Measurements from ENCODE around the gene SAMD11. TPM values are rescaled to one million over a fixed set of nuclear protein-coding genes. Genes with fewer than 3 reads are reported as not detected.

Gene SAMD11
- total and polyA plus RNA-seq, 2 experiments from 2014 or later = 32.2 to 146 TPM

GRCh38 chr1:930633-931138 lies 7.0 kb downstream of the SAMD11 start:
- no peak overlapping the region for H3K27ac ChIP-seq
- no peak for TF ChIP-seq CTCF (IDR thresholded peaks at IDR 0.05; ENCODE audit: low read depth, low read length)
- peaks cover 21% of the 10 kb centered on the region for H3K27me3 ChIP-seq
- DNase-seq (ENCODE audit: low read depth in 1 of 2, low spot score in 1 of 2) = no peak
- H3K4me3 ChIP-seq = no peak overlapping the region
- H3K9me3 ChIP-seq (ENCODE audit: low read depth) = no peaks in the 10 kb centered on the region
- H3K4me1 ChIP-seq (ENCODE audit: low read depth) = peaks cover 7% of the 10 kb centered on the region
- H3K36me3 ChIP-seq = no peaks in the 10 kb centered on the region

GRCh38 chr1:931380-932172 lies 7.9 kb downstream of the SAMD11 start:
- TF ChIP-seq CTCF (IDR thresholded peaks at IDR 0.05; ENCODE audit: low read depth, low read length) = peak; percentile 4
- Histone ChIP-seq H3K4me3 (no peak overlapping the region), H3K27ac (no peak overlapping the region), H3K36me3 (no peaks in the 10 kb centered on the region), H3K9me3 (ENCODE audit: low read depth) (no peaks in the 10 kb centered on the region), H3K4me1 (ENCODE audit: low read depth) (peaks cover 10% of the 10 kb centered on the region), H3K27me3 (peaks cover 12% of the 10 kb centered on the region)
- DNase-seq (ENCODE audit: low read depth in 1 of 2, low spot score in 1 of 2) = no peak

GRCh38 chr1:932173-932510 lies 8.4 kb downstream of the SAMD11 start:
- H3K27me3 ChIP-seq = peaks cover 11% of the 10 kb centered on the region

GRCh38 chr1:932776-933602 lies 9.3 kb downstream of the SAMD11 start:
- Histone ChIP-seq H3K4me3 (no peak overlapping the region), H3K9me3 (ENCODE audit: low read depth) (no peaks in the 10 kb centered on the region), H3K27me3 (peaks cover 11% of the 10 kb centered on the region), H3K36me3 (no peaks in the 10 kb centered on the region), H3K27ac (no peak overlapping the region), H3K4me1 (ENCODE audit: low read depth) (peaks cover 10% of the 10 kb centered on the region)
- TF ChIP-seq CTCF (IDR thresholded peaks at IDR 0.05; ENCODE audit: low read depth, low read length) = no peak
- no peak for DNase-seq (ENCODE audit: low read depth in 1 of 2, low spot score in 1 of 2)

More at GRCh38 chr1:932173-932510, 8.4 kb downstream of the SAMD11 start:
- Histone ChIP-seq H3K36me3 (no peaks in the 10 kb centered on the region), H3K4me3 (no peak overlapping the region), H3K27ac (no peak overlapping the region), H3K9me3 (ENCODE audit: low read depth) (no peaks in the 10 kb centered on the region), H3K4me1 (ENCODE audit: low read depth) (peaks cover 10% of the 10 kb centered on the region)
- no peak for DNase-seq (ENCODE audit: low read depth in 1 of 2, low spot score in 1 of 2)
- no peak for TF ChIP-seq CTCF (IDR thresholded peaks at IDR 0.05; ENCODE audit: low read depth, low read length)

- H3K27me3 ChIP-seq = peaks cover 11% of the 10 kb centered on the region
- H3K9me3 ChIP-seq (ENCODE audit: low read depth) = no peaks in the 10 kb centered on the region
Observed at GRCh38 chr1:933603-933940, 9.8 kb downstream of the SAMD11 start.

More at GRCh38 chr1:933603-933940, 9.8 kb downstream of the SAMD11 start:
- no peak overlapping the region for H3K27ac ChIP-seq
- no peak overlapping the region for H3K4me3 ChIP-seq
- no peak for TF ChIP-seq CTCF (IDR thresholded peaks at IDR 0.05; ENCODE audit: low read depth, low read length)
- H3K4me1 ChIP-seq (ENCODE audit: low read depth) = peaks cover 10% of the 10 kb centered on the region
- no peaks in the 10 kb centered on the region for H3K36me3 ChIP-seq
- DNase-seq (ENCODE audit: low read depth in 1 of 2, low spot score in 1 of 2) = no peak
